ENCODE data around the gene LPP. TPM values are rescaled to one million over a fixed set of nuclear protein-coding genes. Genes with fewer than 3 reads are reported as not detected.

LPP gene
- total and polyA plus RNA-seq, 2 of the 4 experiments (the other 2 are of a cell fraction): 16.0 to 130 TPM

- Histone ChIP-seq H3K36me3 (ENCODE audit: control insufficient read depth, insufficient read depth, low read length) (peaks cover 2% of the 10 kb centered on the region; the same call in 1 of the 2 replicates), H2BK20ac (ENCODE audit: low read depth, low read length) (no peak overlapping the region), H2BK120ac (ENCODE audit: low read depth, low read length) (no peak overlapping the region), H3K27ac (ENCODE audit: insufficient read depth, low read length) (no peak overlapping the region), H3K4me3 (ENCODE audit: insufficient read depth, low read depth, low read length) (no peak overlapping the region), H3K9me3 (ENCODE audit: control insufficient read depth, insufficient read depth, low read length) (no peaks in the 10 kb centered on the region), H2AK5ac (ENCODE audit: low read depth, low read length) (no peak overlapping the region), H3K79me1 (ENCODE audit: low read depth in 1 of 2, low read length in 2 of 2) (peaks cover 38 to 79% of the 10 kb centered on the region in 2 experiments), H4K91ac (ENCODE audit: insufficient read depth, low read depth, low read length) (no peak overlapping the region), H3K9ac (ENCODE audit: low read depth, low read length) (no peak overlapping the region), H3K4me2 (ENCODE audit: low read depth, low read length) (no peak overlapping the region), H4K5ac (ENCODE audit: low read depth, low read length) (no peak overlapping the region), H3K27me3 (ENCODE audit: control insufficient read depth, insufficient read depth, low read length) (no peaks in the 10 kb centered on the region), H3K14ac (replicated peaks; ENCODE audit: low read depth, low read length) (no peak overlapping the region), H3K4ac (ENCODE audit: low read depth, low read length) (no peak overlapping the region), H4K8ac (ENCODE audit: low read depth in 2 of 2, low read length in 2 of 2) (no peak overlapping the region), H2AFZ (replicated peaks; ENCODE audit: low read length, poor library complexity) (no peak overlapping the region), H3K9me1 (ENCODE audit: insufficient read depth, low read length) (peaks cover 13% of the 10 kb centered on the region), H2AK9ac (replicated peaks; ENCODE audit: low read depth, low read length, poor library complexity) (no peak overlapping the region), H3K4me1 (ENCODE audit: control insufficient read depth, insufficient read depth, low read length) (peaks cover 11% of the 10 kb centered on the region), H3K56ac (ENCODE audit: extremely low read depth, insufficient read depth, low read length) (no peak overlapping the region), H2BK5ac (ENCODE audit: low read depth, low read length, poor library complexity, severe bottlenecking) (no peak overlapping the region), H2BK15ac (ENCODE audit: low read depth, low read length) (no peak overlapping the region), H3K23ac (ENCODE audit: low read depth, low read length) (no peak overlapping the region), H4K20me1 (ENCODE audit: insufficient read depth, low read length) (peaks cover 40% of the 10 kb centered on the region), H3K18ac (ENCODE audit: low read depth, low read length) (no peak overlapping the region)
- DNase-seq (no peak), ATAC-seq (ENCODE audit: low read depth) (no peak)
- no CpG with 5 or more reads among the region's 2 CpGs for WGBS, 2 experiments (ENCODE audit: extremely low coverage in 2 of 2, insufficient read length in 1 of 2)
- POLR2A ChIA-PET (ENCODE audit: unreplicated experiment): no interaction called here
- in situ Hi-C loops (cut with MboI; ENCODE audit: low sequenced_read_pairs): no loop called here
- dilution Hi-C loops (cut with HindIII; ENCODE audit: low sequenced_read_pairs, unreplicated experiment): no loop called here
- CTCF ChIA-PET: no interaction called here
- intact Hi-C loops (cut with micrococcal nuclease): no loop called here
- no TSS peak for BruUV-seq (replicated peaks)
- TF ChIP-seq MXI1 (IDR thresholded peaks at IDR 0.05; ENCODE audit: borderline replicate concordance, low read depth, low read length) (no peak), BHLHE40 (IDR thresholded peaks at IDR 0.05; ENCODE audit: low read depth, low read length) (no peak), SMC3 (IDR thresholded peaks at IDR 0.05; ENCODE audit: low read depth, low read length) (no peak), FOS (IDR thresholded peaks at IDR 0.05; ENCODE audit: low read depth, low read length) (no peak), POLR2A (IDR thresholded peaks at IDR 0.05; ENCODE audit: low read depth, low read length) (no peak), NFE2L2 (IDR thresholded peaks at IDR 0.05; ENCODE audit: low read depth, low read length) (no peak), CHD1 (IDR thresholded peaks at IDR 0.05; ENCODE audit: low read depth, low read length) (no peak), MAZ (IDR thresholded peaks at IDR 0.05; ENCODE audit: borderline replicate concordance, low read depth, low read length) (no peak), RFX5 (IDR thresholded peaks at IDR 0.05; ENCODE audit: low read depth, low read length) (no peak)
- TF ChIP-seq, protein P1, sequence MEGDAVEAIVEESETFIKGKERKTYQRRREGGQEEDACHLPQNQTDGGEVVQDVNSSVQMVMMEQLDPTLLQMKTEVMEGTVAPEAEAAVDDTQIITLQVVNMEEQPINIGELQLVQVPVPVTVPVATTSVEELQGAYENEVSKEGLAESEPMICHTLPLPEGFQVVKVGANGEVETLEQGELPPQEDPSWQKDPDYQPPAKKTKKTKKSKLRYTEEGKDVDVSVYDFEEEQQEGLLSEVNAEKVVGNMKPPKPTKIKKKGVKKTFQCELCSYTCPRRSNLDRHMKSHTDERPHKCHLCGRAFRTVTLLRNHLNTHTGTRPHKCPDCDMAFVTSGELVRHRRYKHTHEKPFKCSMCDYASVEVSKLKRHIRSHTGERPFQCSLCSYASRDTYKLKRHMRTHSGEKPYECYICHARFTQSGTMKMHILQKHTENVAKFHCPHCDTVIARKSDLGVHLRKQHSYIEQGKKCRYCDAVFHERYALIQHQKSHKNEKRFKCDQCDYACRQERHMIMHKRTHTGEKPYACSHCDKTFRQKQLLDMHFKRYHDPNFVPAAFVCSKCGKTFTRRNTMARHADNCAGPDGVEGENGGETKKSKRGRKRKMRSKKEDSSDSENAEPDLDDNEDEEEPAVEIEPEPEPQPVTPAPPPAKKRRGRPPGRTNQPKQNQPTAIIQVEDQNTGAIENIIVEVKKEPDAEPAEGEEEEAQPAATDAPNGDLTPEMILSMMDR (conservative IDR thresholded peaks at IDR 0.05; ENCODE audit: low read depth, low read length): no peak
Observed at GRCh38 chr3:188391592-188391991, 237.6 kb downstream of the LPP start.
